Middle frontal gyrus (tissue), 1 donor: ENCODE results near the gene CYLD.

Source experiments
- DNase-seq: peaks from one replicate; pipeline ENCODE4 v3.0.0-alpha.2; 2015; ENCODE audit warnings: low spot score; ENCODE audit errors: extremely low spot score

Gene CYLD

GRCh38 chr16:50842589-50842988 lies 100.7 kb downstream of the CYLD start:
- DNase-seq = no peak

GRCh38 chr16:50844840-50845239 lies 103.0 kb downstream of the CYLD start:
- no peak for DNase-seq

- no peak for DNase-seq
Observed at GRCh38 chr16:50845296-50845695, 103.4 kb downstream of the CYLD start.

- no peak for DNase-seq
Observed at GRCh38 chr16:50846511-50846910, 104.6 kb downstream of the CYLD start.

- DNase-seq = no peak
Observed at GRCh38 chr16:50847166-50847565, 105.3 kb downstream of the CYLD start.

- DNase-seq = no peak
Observed at GRCh38 chr16:50848755-50849514, 107.0 kb downstream of the CYLD start.
